Activated naive CD8-positive, alpha-beta T cell (primary cell): ENCODE results near the gene PYGB.

Source experiments
- H3K27ac Mint-ChIP-seq: one replicate; pipeline ENCODE4 v1.8.0; 2021; ENCODE audit warnings: mixed read lengths
- H3K27me3 Mint-ChIP-seq: one replicate; pipeline ENCODE4 v1.8.0; 2021; ENCODE audit warnings: mixed read lengths
- H3K36me3 Mint-ChIP-seq: one replicate; pipeline ENCODE4 v1.8.0; 2021; ENCODE audit warnings: mixed read lengths
- H3K4me1 Mint-ChIP-seq: one replicate; pipeline ENCODE4 v1.8.0; 2021; ENCODE audit warnings: low read depth, mixed read lengths
- H3K4me3 Mint-ChIP-seq: one replicate; pipeline ENCODE4 v1.8.0; 2021; ENCODE audit warnings: mild to moderate bottlenecking, mixed read lengths
- H3K9me3 Mint-ChIP-seq: one replicate; pipeline ENCODE4 v1.8.0; 2021; ENCODE audit warnings: low read depth, mixed read lengths

PYGB gene

DNA sequence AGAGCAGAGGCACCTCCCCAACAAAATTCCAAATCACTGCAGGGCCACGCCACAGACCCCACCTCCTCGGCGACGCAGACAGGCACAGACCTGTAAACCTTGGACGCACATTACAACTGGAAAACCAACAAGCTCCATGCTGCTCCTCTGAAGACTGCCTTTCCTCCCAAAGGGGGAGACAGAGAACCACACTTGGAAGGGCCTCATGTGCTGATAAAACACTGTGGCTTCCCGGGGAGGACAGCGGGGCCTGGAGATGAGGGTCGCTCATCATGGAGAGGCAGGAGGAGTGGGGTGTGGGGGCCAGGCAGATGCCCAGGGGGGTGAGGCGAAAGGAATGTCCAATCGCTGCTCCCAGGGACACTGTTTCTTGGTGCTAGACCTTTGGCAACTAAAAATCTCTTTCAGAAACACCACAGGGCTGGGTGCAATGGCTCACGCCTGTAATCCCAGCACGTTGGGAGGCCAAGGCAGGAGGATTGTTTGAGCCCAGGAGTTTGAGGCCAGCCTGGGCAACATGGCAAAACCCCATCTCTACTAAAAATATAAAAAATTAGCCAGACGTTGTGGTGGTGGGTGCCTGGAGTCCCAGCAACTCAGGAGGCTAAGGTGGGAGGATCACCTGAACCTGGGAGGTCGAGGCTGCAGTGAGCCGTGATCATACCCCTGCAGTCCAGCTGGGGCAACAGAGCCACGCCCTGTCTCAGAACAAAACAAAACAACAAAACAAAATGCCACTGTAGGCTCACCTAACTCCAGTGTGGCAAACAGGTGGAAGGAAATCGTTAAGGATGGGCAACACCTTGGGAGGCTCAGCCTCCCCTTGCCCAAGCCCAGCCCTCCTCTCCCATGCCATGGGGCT is 88.9 kb downstream of the PYGB start:
- no peak overlapping the region for H3K4me3 Mint-ChIP-seq
- no peaks in the 10 kb centered on the region for H3K9me3 Mint-ChIP-seq
- no peak overlapping the region for H3K27ac Mint-ChIP-seq
- H3K27me3 Mint-ChIP-seq = no peaks in the 10 kb centered on the region
- H3K36me3 Mint-ChIP-seq = peaks cover 9% of the 10 kb centered on the region
- peaks cover 13% of the 10 kb centered on the region for H3K4me1 Mint-ChIP-seq

GRCh38 chr20:25338112-25339023 is 90.5 kb downstream of the PYGB start:
- peaks cover 9% of the 10 kb centered on the region for H3K36me3 Mint-ChIP-seq
- no peak overlapping the region for H3K4me3 Mint-ChIP-seq
- no peaks in the 10 kb centered on the region for H3K27me3 Mint-ChIP-seq
- peaks cover 20% of the 10 kb centered on the region for H3K4me1 Mint-ChIP-seq
- H3K27ac Mint-ChIP-seq = no peak overlapping the region
- H3K9me3 Mint-ChIP-seq = no peaks in the 10 kb centered on the region

- H3K4me3 Mint-ChIP-seq = no peak overlapping the region
- no peak overlapping the region for H3K27ac Mint-ChIP-seq
These were observed 91.7 kb downstream of the PYGB start for GRCh38 chr20:25339608-25340007.

GRCh38 chr20:25340380-25340779 is 92.5 kb downstream of the PYGB start:
- no peaks in the 10 kb centered on the region for H3K9me3 Mint-ChIP-seq
- H3K4me3 Mint-ChIP-seq = no peak overlapping the region
- no peak overlapping the region for H3K27ac Mint-ChIP-seq
- no peaks in the 10 kb centered on the region for H3K27me3 Mint-ChIP-seq
- H3K4me1 Mint-ChIP-seq = peaks cover 35% of the 10 kb centered on the region
- peaks cover 13% of the 10 kb centered on the region for H3K36me3 Mint-ChIP-seq

More at GRCh38 chr20:25339608-25340007, 91.7 kb downstream of the PYGB start:
- H3K4me1 Mint-ChIP-seq = peaks cover 31% of the 10 kb centered on the region
- peaks cover 11% of the 10 kb centered on the region for H3K36me3 Mint-ChIP-seq
- no peaks in the 10 kb centered on the region for H3K9me3 Mint-ChIP-seq
- no peaks in the 10 kb centered on the region for H3K27me3 Mint-ChIP-seq

GRCh38 chr20:25341716-25342680 is 94.1 kb downstream of the PYGB start:
- H3K27me3 Mint-ChIP-seq = no peaks in the 10 kb centered on the region
- H3K4me1 Mint-ChIP-seq = peaks cover 49% of the 10 kb centered on the region
- no peak overlapping the region for H3K4me3 Mint-ChIP-seq
- H3K36me3 Mint-ChIP-seq = peaks cover 13% of the 10 kb centered on the region
- H3K9me3 Mint-ChIP-seq = no peaks in the 10 kb centered on the region
- H3K27ac Mint-ChIP-seq = no peak overlapping the region

GRCh38 chr20:25344634-25345033 is 96.7 kb downstream of the PYGB start:
- Mint-ChIP-seq H3K4me1 (peaks cover 49% of the 10 kb centered on the region), H3K9me3 (no peaks in the 10 kb centered on the region), H3K4me3 (no peak overlapping the region), H3K27ac (no peak overlapping the region), H3K27me3 (no peaks in the 10 kb centered on the region), H3K36me3 (peaks cover 6% of the 10 kb centered on the region)

DNA sequence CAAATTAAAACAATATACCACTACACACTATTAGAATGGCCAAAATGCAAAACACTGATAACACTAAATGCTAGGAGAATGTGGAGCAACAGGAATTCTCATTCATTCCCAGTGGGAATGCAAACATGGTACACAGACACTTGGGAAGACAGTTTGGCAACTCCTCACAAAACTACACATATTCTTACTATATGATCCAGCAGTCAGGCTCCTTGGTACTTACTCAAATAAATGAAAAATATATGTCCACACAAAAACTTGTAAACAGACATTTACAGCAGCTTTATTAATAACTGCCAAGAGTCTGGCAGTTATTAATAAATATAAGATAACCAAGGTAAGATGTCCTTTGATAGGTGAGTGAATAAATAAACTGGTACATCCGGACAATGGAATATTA is 97.8 kb downstream of the PYGB start:
- Mint-ChIP-seq H3K4me3 (no peak overlapping the region), H3K9me3 (peaks cover 3% of the 10 kb centered on the region), H3K27me3 (no peaks in the 10 kb centered on the region), H3K27ac (no peak overlapping the region), H3K36me3 (peaks cover 8% of the 10 kb centered on the region), H3K4me1 (peaks cover 48% of the 10 kb centered on the region)

- H3K36me3 Mint-ChIP-seq = peaks cover 10% of the 10 kb centered on the region
- peaks cover 43% of the 10 kb centered on the region for H3K4me1 Mint-ChIP-seq
- no peaks in the 10 kb centered on the region for H3K27me3 Mint-ChIP-seq
- H3K9me3 Mint-ChIP-seq = peaks cover 3% of the 10 kb centered on the region
- H3K27ac Mint-ChIP-seq = no peak overlapping the region
- H3K4me3 Mint-ChIP-seq = no peak overlapping the region
These were observed 98.5 kb downstream of the PYGB start for GRCh38 chr20:25346349-25346748.
